GM23248 (cell line): Measurements from ENCODE around the gene RAB37. TPM values are rescaled to one million over a fixed set of nuclear protein-coding genes. Genes with fewer than 3 reads are reported as not detected.

Experiments used
- DNase-seq: peaks from one replicate; pipeline ENCODE4 v3.0.0-alpha.2; 2015
- H2AFZ ChIP-seq: fragments of 200-600 bp; sonication (generic); 2 replicates; pipeline ENCODE4 v1.6.1; 2016; ENCODE audit warnings: antibody characterized with exemption
- H3F3A ChIP-seq: fragments of 200-600 bp; sonication (generic); 2 replicates; pipeline ENCODE4 v1.6.1; 2016; ENCODE audit warnings: mild to moderate bottlenecking, antibody characterized with exemption, mixed run types; ENCODE audit not compliant: insufficient read depth
- H3K27ac ChIP-seq: fragments of 200-600 bp; sonication (generic); 2 replicates; pipeline ENCODE4 v1.5.1; 2016; ENCODE audit warnings: mild to moderate bottlenecking
- H3K27me3 ChIP-seq: fragments of 200-600 bp; sonication (generic); replicated peaks from 2 replicates; pipeline ENCODE4 v1.6.1; 2016; ENCODE audit warnings: mild to moderate bottlenecking; ENCODE audit not compliant: insufficient read depth
- H3K36me3 ChIP-seq: fragments of 200-600 bp; sonication (generic); 2 replicates; pipeline ENCODE4 v1.6.1; 2016; ENCODE audit warnings: low read depth, mild to moderate bottlenecking
- H3K4me1 ChIP-seq: fragments of 200-600 bp; sonication (generic); 2 replicates; pipeline ENCODE4 v1.6.1; 2016; ENCODE audit warnings: mild to moderate bottlenecking; ENCODE audit not compliant: insufficient read depth
- H3K4me2 ChIP-seq: fragments of 200-600 bp; sonication (generic); one replicate; pipeline ENCODE4 v1.6.1; 2016; ENCODE audit warnings: mild to moderate bottlenecking; ENCODE audit not compliant: unreplicated experiment
- H3K4me3 ChIP-seq: fragments of 200-600 bp; sonication (generic); 2 replicates; pipeline ENCODE4 v1.5.1; 2016; ENCODE audit warnings: mild to moderate bottlenecking
- H3K79me2 ChIP-seq: fragments of 200-600 bp; sonication (generic); 2 replicates; pipeline ENCODE4 v1.6.1; 2016; ENCODE audit warnings: mild to moderate bottlenecking; ENCODE audit not compliant: insufficient read depth
- H3K9ac ChIP-seq: fragments of 200-600 bp; sonication (generic); 2 replicates; pipeline ENCODE4 v1.6.1; 2016; ENCODE audit warnings: mild to moderate bottlenecking
- H3K9me2 ChIP-seq: fragments of 200-600 bp; sonication (generic); 2 replicates; pipeline ENCODE4 v1.6.1; 2016; ENCODE audit warnings: mixed run types, mild to moderate bottlenecking, moderate library complexity; ENCODE audit not compliant: insufficient read depth
- H3K9me3 ChIP-seq: fragments of 200-600 bp; sonication (generic); one replicate; pipeline ENCODE4 v1.6.1; 2017; ENCODE audit warnings: low read depth
- H4K20me1 ChIP-seq: fragments of 200-600 bp; sonication (generic); 2 replicates; pipeline ENCODE4 v1.6.0; 2016; ENCODE audit not compliant: insufficient read depth
- EZH2 ChIP-seq: fragments of 200-600 bp; sonication (generic); IDR thresholded peaks from 2 replicates; pipeline ENCODE4 v1.6.1; 2018; ENCODE audit warnings: antibody characterized with exemption, mild to moderate bottlenecking; ENCODE audit not compliant: insufficient read depth, poor library complexity, severe bottlenecking
- EZH2phosphoT487 ChIP-seq: fragments of 200-600 bp; sonication (generic); IDR thresholded peaks from 2 replicates; pipeline ENCODE4 v1.6.1; 2018; ENCODE audit warnings: antibody characterized with exemption, moderate library complexity, mild to moderate bottlenecking, low read depth; ENCODE audit not compliant: insufficient read depth
- WGBS, 2 experiments: methylation state at CpG; one replicate each; pipeline ENCODE4 v1.1.6; 2015 to 2017; ENCODE audit warnings: low lambda C conversion rate in 2 of 2, low coverage in 1 of 2; ENCODE audit errors: missing lambda C conversion rate in 2 of 2; 5-methylcytosine and 5-hydroxymethylcytosine counted together
- in situ Hi-C: fragments of 300-500 bp; cut with MboI; formaldehyde crosslinking; loops from 2 replicates; pipeline ENCODE4 v1.15.0; 2020
- polyA plus RNA-seq: library from polyadenylated mRNA; unstranded; fragments of >200 nt; fragmentation: Nextera tagmentation; extraction: Ambion mirVana; gene quantifications from 2 replicates; pipeline ENCODE4 v1.2.1, GENCODE V29; 2016
- total RNA-seq: library from RNA; depleted of rRNA; stranded (reverse); fragments of >200 nt; shearing (Covaris generic); gene quantifications from 2 replicates; pipeline ENCODE4 v1.2.3, GENCODE V29; 2014

RAB37 gene
- total and polyA plus RNA-seq, 2 experiments from 2014 or later: 0.11 TPM; not detected in 1

- Histone ChIP-seq H3K4me3 (no peak overlapping the region), H3K27me3 (no peaks in the 10 kb centered on the region), H3F3A (no peaks in the 10 kb centered on the region), H3K27ac (no peak overlapping the region), H3K79me2 (no peaks in the 10 kb centered on the region), H3K9me3 (no peaks in the 10 kb centered on the region), H3K9ac (no peak overlapping the region), H3K36me3 (no peaks in the 10 kb centered on the region), H3K9me2 (no peaks in the 10 kb centered on the region), H4K20me1 (no peaks in the 10 kb centered on the region), H3K4me2 (no peak overlapping the region), H2AFZ (no peak overlapping the region), H3K4me1 (no peaks in the 10 kb centered on the region)
- 89% methylated on average over 26 of the region's 26 CpGs for WGBS, 2 experiments
- TF ChIP-seq EZH2: no peak
- TF ChIP-seq EZH2phosphoT487: no peak
- DNase-seq: no peak
- in situ Hi-C loops: no loop called here
These were observed 21.1 kb downstream of the RAB37 start for GRCh38 chr17:74757931-74758847.

GRCh38 chr17:74758848-74759168, 21.8 kb downstream of the RAB37 start:
- H3K79me2 ChIP-seq: no peaks in the 10 kb centered on the region

GRCh38 chr17:74759243-74759801, 22.3 kb downstream of the RAB37 start:
- Histone ChIP-seq H3K4me2 (no peak overlapping the region), H3K79me2 (no peaks in the 10 kb centered on the region), H3K9ac (no peak overlapping the region), H3F3A (no peaks in the 10 kb centered on the region), H3K36me3 (no peaks in the 10 kb centered on the region), H3K27me3 (no peaks in the 10 kb centered on the region), H3K9me2 (no peaks in the 10 kb centered on the region), H3K27ac (no peak overlapping the region), H3K4me3 (no peak overlapping the region), H3K4me1 (no peaks in the 10 kb centered on the region), H4K20me1 (no peaks in the 10 kb centered on the region), H3K9me3 (no peaks in the 10 kb centered on the region), H2AFZ (no peak overlapping the region)
- in situ Hi-C loops: no loop called here
- 77 to 79% methylated on average over 9 of the region's 9 CpGs for WGBS, 2 experiments
- no peak for DNase-seq
- TF ChIP-seq EZH2 (no peak), EZH2phosphoT487 (no peak)

More at GRCh38 chr17:74758848-74759168, 21.8 kb downstream of the RAB37 start:
- Histone ChIP-seq H3K4me2 (no peak overlapping the region), H3K9ac (no peak overlapping the region), H3K9me3 (no peaks in the 10 kb centered on the region), H3K4me1 (no peaks in the 10 kb centered on the region), H3F3A (no peaks in the 10 kb centered on the region), H3K9me2 (no peaks in the 10 kb centered on the region), H2AFZ (no peak overlapping the region), H4K20me1 (no peaks in the 10 kb centered on the region), H3K36me3 (no peaks in the 10 kb centered on the region), H3K27me3 (no peaks in the 10 kb centered on the region), H3K4me3 (no peak overlapping the region), H3K27ac (no peak overlapping the region)
- TF ChIP-seq EZH2phosphoT487 (no peak), EZH2 (no peak)
- in situ Hi-C loops: no loop called here
- WGBS, 2 experiments: 97 to 100% methylated on average over 2 of the region's 2 CpGs
- DNase-seq: peak; percentile 62

- Histone ChIP-seq H3F3A (no peaks in the 10 kb centered on the region), H3K9ac (no peak overlapping the region), H3K27me3 (no peaks in the 10 kb centered on the region), H2AFZ (no peak overlapping the region), H3K36me3 (no peaks in the 10 kb centered on the region), H3K4me1 (no peaks in the 10 kb centered on the region), H3K79me2 (no peaks in the 10 kb centered on the region), H3K4me2 (no peak overlapping the region), H3K4me3 (no peak overlapping the region), H3K9me3 (no peaks in the 10 kb centered on the region), H3K9me2 (no peaks in the 10 kb centered on the region), H4K20me1 (no peaks in the 10 kb centered on the region), H3K27ac (no peak overlapping the region)
- 74 to 88% methylated on average over 6 to 10 of the region's 10 CpGs for WGBS, 2 experiments
- no peak for DNase-seq
- no peak for TF ChIP-seq EZH2phosphoT487
- no peak for TF ChIP-seq EZH2
- in situ Hi-C loops: no loop called here
These were observed 22.9 kb downstream of the RAB37 start for GRCh38 chr17:74759941-74760340.
